NCI-H1105 (cell line): ENCODE measurements around the gene HAPLN2.

Source experiments
- DNase-seq: peaks from one replicate; lab custom pipeline; 2025; lab: John Stamatoyannopoulos, UW

Gene HAPLN2

GRCh38 chr1:156645056-156645455 lies 25.8 kb downstream of the HAPLN2 start:
- DNase-seq, result no peak

- DNase-seq, result no peak
Measured at GRCh38 chr1:156645666-156646065, 26.5 kb downstream of the HAPLN2 start.

GRCh38 chr1:156646738-156647211 lies 27.6 kb downstream of the HAPLN2 start:
- no peak for DNase-seq

- DNase-seq, result no peak
Measured at GRCh38 chr1:156647351-156647750, 28.1 kb downstream of the HAPLN2 start.

GRCh38 chr1:156648496-156648895 lies 29.3 kb downstream of the HAPLN2 start:
- no peak for DNase-seq

GRCh38 chr1:156648951-156649350 lies 29.7 kb downstream of the HAPLN2 start:
- DNase-seq, result no peak

- no peak for DNase-seq
Measured at GRCh38 chr1:156652131-156652991, 33.1 kb downstream of the HAPLN2 start.

- no peak for DNase-seq
Measured at GRCh38 chr1:156652992-156653355, 33.8 kb downstream of the HAPLN2 start.

GRCh38 chr1:156654700-156655099 lies 35.5 kb downstream of the HAPLN2 start:
- no peak for DNase-seq

GRCh38 chr1:156655151-156655903 lies 36.1 kb downstream of the HAPLN2 start:
- no peak for DNase-seq

GRCh38 chr1:156655904-156656516 lies 36.8 kb downstream of the HAPLN2 start:
- no peak for DNase-seq

- peak; percentile 35 for DNase-seq
Measured at GRCh38 chr1:156656806-156657740, 37.9 kb downstream of the HAPLN2 start.

GRCh38 chr1:156657741-156658319 lies 38.6 kb downstream of the HAPLN2 start:
- no peak for DNase-seq

GRCh38 chr1:156658496-156658895 lies 39.3 kb downstream of the HAPLN2 start:
- no peak for DNase-seq

GRCh38 chr1:156658945-156659574 lies 39.8 kb downstream of the HAPLN2 start:
- no peak for DNase-seq

- no peak for DNase-seq
Measured at GRCh38 chr1:156659661-156659987, 40.4 kb downstream of the HAPLN2 start.

- DNase-seq, result peak; percentile 87
Measured at GRCh38 chr1:156659988-156660751, 41.0 kb downstream of the HAPLN2 start.

GRCh38 chr1:156660752-156661112 lies 41.5 kb downstream of the HAPLN2 start:
- DNase-seq, result no peak

GRCh38 chr1:156662005-156662799 lies 43.0 kb downstream of the HAPLN2 start:
- no peak for DNase-seq

- no peak for DNase-seq
Measured at GRCh38 chr1:156662800-156663055, 43.5 kb downstream of the HAPLN2 start.
